ENCODE results near the gene S100A6.

The S100A6 gene

DNA sequence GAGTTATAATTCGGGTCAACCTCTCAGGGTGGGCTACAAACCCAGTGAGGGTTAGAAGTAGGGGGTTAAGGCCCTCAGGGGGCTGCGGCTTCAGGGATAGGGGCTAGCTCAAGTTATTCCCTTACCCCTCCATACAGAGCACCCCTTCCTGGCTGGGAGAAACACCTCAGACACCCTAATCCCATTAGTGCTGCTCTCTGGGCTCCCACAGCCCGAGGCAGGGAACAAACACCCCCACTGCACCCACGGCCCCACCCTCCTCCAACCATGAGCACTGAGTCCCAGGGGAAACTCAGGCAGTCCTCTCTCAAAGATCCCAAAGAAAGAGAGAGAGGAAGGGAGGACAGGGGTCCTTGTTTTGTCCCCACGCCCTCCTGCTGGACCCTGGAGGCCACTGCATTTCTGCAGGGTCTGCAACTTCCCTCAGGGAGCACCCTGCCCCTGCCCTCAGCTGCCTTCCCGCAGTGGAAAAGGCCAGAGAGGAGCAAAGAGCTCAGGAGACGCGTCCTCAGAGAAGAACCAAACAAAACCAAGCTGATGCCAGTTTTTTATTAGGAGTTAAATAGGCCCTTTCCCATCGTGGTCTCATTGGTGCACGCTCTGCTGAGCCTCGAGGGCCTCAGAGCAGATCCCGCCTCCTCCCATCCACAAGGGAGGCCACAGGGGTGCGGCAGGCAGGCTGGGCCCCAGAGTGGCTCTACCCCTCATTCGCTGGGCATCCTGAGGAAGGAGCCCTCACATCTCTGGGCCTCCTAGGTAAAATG is 11.2 kb upstream of the S100A6 start:
- no peak for DNase-seq

DNA sequence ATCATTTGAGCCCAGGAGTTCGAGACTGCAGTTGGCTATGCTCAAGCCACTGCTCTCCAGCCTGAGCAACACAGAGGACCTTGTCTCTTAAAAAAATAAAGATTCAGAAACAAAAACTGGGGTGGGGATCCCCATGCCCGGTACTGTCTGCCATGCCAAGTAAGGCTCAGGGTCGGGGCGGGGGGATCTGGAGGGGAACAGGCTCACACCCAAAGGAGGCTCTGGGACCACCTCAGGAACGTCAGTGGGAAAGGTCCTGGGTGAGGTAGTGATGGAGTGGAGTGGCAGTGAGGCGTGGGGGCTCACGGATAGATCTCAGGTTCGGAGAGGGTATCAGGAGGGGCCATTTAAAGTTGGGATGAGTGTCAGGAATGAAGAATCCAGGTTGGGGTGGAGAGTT is 10.6 kb upstream of the S100A6 start:
- DNase-seq = no peak

DNA sequence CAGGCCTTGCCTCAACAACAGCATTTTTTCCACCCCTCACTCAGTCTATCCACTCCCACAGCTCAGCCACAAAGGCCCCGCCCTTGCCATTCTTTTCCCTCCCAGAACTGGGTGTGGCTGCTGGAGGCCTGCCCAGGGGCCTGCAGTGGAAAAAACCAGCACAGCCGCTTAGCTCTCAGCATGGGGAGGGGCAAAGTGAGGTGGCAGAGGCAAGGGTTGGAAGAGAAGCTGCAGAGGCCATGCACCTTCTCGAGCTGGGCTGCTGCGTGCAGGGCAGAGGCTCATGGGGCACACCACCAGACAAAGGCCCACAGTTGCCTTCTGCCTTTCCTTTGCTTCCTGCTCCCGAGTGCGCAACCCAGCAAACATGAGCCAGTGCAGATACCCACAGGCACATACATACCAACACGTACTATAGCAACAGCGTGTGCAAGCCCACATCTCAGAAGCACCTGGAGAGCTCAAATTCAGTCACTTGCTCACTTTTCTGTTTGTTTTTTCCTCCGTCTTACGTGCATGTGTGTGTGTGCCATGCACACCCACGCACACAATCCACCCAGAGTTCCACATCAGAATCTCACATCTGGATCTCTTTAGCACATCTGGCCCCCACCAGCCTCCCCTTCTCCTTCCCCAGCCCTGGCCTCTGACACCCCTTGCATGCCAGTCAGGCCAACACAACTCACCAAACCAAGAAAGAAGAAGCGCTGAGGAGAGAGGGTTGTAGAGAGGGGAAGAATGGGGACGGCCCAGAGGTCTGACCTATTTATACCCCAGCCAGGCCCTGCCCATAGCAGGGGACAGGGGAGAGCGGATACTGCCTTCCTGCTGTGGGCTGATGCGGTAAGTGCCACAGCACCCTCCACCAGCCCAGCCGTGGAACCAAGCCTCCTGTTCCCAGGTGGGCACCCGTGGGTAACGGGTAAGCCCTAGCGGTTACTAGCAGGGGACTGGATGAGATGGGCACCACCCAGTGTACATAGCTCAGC is 9.6 kb upstream of the S100A6 start, which contains the start of gene S100A4:
S100A4 (minus strand) TSS at position 740 of the 989 bp plus-strand sequence. CDS start 1,012 bp downstream, outside the sequence.
- peak in 20 of 58 donors; percentile 9 to 63 (median 28) for DNase-seq

DNA sequence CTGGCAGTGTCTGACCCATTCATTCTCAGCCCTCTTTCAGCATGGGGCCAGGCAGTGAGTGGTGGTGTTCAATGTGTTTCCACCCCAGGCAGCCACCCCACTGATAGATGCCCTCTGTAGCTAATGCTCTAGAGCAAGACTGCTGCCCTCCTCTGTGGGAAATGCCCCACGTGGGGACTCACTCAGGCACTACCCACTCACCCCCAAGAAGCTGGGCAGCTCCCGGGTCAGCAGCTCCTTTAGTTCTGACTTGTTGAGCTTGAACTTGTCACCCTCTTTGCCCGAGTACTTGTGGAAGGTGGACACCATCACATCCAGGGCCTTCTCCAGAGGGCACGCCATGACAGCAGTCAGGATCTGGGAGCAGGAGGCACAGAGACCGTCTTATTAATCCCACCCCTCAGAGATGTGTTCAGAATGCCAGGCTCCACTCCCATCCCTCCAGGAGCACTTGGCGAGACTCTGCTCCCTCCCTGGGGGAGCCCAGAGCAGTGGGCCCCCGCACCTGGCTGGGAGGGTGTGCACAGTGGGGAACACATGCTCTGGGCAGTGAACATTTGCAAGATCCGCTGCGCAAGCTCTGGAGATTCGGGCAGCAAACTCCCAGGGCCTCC is 8.8 kb upstream of the S100A6 start:
- no peak for DNase-seq

DNA sequence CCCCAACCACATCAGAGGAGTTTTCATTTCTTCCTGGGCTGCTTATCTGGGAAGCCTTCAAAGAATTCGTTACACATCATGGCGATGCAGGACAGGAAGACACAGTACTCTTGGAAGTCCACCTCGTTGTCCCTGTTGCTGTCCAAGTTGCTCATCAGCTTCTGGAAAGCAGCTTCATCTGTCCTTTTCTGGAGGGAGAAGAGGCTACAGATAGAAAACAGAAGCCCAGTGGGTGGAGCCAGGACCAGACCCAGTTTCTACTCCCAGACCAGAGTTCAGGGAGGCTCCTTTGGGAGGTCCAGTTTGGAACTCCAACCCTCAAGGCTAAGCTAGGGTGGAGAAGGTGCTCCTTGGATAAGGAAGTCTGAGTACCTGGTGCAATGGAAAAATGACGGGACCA is 7.9 kb upstream of the S100A6 start:
- no peak for DNase-seq

DNA sequence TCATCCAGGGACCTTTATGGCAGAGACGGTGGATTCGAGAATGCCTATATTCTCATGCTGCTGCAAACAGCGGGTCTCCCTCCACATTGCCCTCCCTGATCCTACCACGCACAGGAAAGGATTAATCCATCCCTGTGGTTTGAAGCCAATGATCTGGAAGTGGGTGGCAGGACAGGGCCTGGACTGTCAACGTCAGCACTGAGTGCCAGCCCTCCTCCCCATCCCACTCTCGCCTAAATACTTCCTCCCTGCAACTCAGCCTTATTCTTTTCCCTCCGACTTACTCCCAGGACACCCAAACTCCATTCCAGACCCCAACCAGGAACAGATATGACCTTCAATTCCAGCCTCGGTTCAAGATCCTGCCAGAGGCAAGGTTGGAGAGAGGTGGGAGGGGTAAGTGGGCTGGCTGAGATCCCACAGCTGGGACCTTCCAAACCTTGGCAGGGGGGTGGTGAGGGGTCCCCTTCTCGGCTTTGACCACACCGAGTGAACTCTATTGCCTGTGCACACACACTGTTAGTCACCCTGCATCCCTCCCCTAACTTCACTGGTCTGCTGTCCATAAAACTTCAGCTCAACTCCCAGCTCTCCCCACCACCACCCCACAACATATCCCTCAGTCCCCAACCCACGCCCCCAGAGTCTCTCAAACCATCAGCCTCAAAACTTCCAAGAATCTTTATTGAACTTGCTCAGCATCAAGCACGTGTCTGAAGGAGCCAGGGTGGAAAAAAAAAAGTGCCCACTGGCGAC is 7.3 kb upstream of the S100A6 start:
- DNase-seq = no peak

DNA sequence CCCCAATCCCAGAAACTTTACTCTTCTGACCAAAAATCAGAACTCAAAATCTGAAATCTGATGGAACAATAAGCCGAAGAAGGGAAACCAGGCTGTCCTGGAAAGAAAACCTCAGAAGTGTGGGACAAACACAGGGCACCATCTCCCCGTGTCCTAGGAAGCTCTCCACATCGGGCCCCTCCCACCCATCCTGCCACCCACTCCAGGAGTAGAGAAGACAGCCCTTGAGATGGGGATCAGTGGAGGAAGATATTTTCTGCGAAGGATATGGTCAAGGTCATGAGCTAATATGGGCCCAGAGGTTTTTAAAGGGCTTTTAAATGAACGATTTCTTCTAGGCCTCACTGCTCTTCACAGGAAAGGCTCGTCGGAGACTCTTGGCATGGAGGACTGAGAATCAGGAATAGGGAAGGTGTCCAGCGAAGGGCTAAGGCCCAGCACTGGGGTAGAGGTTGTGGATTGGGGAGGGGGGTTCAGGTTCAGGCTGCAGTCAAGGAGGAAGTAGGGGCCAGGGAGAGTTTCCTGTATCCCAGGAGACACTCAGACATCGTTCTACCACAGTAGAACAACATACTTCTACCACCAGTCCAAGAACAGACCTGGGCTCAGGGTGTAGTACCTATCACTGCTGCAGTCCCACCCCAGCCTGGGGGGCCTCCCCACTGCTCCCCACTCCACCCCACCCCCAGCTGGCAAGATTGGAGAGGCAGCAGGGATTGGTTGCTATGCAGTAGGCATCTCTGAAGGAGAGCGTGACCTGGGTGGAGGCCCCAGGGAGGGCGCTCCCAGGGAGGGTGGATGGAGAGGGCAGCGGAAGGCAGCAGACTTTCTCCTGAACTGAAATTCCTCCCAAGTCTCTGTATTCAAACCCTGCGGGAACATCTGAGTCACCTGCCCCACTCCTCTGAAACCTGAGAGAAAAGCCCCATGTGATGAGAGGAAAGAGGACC is 6.1 kb upstream of the S100A6 start:
- DNase-seq = no peak

DNA sequence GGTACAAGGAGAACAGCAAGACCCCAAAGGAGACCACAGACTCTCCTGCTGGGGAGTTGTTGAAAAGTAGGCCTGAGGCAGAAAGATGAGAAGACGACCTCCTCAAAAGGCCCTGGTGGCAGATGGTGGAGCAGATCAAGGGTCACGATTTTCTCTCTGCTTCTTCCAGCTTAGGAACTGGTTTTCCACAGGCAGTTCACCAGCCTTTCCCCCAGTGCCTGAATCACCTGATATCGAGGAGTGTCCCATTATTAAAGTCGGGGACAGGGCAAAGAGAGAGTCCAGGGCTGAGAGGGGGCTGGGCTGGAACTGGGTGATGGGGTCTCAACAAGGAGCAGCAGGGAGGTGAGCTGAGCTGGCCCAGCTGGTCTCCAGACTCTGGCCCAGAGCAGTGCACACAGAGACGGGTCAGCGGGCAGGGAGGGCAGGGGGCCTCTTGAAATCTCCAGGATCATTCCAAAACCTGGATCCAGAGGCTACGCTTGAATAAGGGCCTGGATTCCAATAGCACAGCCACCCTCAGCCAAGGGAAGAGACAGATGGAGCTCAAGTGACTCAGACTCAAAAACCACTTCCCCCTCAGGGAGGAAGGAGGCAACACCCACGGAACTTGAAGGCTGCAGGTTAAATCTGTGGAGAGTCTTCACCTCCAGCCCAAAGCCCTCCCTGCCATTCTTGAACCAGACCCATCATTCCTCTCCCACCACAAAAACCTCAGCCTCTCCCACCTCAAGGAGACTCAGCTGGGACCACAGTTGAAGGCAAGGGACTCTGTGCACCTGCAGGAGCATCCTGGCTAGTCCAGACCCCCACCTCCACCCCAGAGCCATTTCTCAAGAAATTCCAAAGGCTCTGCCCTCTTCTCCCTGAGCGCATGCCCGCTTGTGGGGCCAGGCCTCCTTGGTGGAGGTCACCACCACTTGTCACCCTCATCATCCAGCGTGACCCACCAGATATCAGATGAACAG is 4.9 kb upstream of the S100A6 start, which contains the start of gene S100A5:
S100A5 (minus strand) TSS at position 541 of the 968 bp plus-strand sequence. CDS start 743 bp downstream, outside the sequence.
- DNase-seq = peak in 6 of 58 donors; percentile 10 to 62 (median 30)

DNA sequence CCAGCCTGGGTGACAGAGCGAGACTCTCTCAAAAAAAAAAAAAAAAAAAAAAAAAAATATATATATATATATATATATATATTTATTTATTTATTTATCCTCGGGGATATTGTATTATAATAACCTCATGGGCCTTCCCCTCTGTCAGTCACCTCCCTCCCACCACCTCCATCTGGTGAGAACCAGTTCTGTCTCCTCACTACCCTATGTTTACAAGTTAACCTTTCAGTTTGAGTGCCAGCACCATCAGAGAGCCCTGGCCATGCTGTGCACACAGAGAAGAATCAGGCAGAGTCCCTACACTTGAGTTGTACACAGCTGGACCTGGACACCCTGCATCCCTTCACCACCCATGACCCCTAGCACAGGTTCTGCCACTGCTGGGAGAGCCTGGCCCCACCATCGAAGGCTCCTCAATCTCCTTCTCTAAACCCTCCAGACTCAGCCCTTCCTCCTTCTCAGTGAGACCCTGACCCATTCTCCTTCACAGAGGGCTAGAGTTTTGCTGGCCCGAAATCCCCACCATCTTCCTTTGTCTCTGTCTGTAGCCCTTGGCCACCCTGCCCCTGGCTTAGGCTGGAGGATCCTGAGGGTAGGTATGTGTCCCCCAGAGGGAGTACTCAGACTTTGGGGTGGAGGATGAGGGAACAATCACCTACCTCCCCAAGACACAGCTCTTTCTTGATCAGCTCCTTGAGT is 3.8 kb upstream of the S100A6 start:
- DNase-seq = no peak

DNA sequence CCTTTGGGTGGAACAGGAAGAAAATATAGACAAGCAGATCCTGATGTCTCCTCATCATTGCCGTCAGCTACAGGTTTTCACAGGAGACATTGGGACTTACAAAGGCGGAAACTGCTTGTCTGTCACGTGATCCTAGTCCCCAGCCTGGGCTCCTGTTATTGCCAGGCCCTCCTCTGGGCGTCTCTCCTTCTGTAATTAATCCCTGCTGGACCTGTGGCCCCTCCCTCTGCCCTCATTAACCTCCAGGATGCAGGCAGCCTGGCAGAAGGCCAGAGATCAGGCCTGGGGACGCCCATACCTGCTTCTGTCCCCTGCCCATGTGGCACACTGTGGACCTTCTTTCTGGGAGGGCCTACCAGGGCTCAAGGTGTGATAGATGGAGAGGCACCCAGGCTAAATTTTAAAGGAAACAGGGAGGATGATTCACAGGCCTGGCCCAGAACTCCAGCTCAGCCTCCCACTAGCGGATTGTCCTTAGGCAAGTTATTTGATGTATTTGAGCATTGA is 2.6 kb upstream of the S100A6 start:
- DNase-seq = no peak

DNA sequence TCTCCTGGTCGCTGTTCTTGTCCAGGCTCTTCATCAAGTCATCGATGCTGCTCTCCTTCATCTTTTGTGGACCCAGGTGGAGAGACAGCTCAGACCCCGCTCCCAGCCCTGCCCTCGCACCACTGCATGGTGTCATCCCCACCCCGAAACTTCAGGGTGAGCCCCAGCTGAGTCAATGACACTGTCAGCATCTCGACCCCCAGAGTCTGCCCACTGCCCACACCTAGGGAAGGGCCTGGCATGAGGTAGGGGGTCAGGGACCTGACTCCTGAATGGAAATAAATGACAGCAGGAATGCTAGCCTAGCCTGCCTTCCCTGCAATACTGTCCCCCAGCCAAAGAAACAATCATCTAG is 1.6 kb upstream of the S100A6 start:
- DNase-seq = no peak

DNA sequence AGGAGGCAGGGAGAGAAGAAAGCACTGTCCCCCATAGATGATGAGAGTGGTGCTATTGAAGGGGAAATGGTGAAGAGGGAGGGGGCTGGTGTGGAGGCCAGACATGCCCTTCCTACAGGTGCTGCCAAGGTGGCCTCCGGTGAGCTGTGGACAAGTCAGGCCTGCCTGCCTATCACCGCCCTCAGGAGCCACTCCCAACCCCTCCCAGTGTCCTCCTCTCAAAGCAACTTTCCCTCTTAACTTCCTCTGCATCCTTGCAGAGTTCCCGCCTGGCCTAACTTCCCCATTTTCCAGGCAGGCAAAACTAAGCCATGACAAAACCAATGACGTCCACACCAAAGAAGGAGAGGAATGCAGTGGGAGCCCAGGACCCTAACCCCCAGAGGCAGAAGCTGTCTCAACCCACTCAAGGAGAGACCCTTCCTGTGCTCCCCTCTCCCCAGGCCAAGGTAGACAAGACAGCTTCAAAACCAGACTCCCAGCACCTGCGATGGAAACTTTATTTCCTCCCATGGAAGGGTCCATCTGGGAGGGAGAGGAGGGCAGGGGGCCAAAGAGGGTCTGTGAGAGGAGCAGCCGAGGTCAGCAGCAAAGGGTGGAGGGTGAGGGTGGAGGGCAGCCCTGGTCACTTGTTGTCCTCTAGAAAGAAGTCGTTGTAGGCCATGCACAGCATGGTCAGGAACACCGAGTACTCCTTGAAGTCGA is 1.0 kb upstream of the S100A6 start:
- DNase-seq = no peak

DNA sequence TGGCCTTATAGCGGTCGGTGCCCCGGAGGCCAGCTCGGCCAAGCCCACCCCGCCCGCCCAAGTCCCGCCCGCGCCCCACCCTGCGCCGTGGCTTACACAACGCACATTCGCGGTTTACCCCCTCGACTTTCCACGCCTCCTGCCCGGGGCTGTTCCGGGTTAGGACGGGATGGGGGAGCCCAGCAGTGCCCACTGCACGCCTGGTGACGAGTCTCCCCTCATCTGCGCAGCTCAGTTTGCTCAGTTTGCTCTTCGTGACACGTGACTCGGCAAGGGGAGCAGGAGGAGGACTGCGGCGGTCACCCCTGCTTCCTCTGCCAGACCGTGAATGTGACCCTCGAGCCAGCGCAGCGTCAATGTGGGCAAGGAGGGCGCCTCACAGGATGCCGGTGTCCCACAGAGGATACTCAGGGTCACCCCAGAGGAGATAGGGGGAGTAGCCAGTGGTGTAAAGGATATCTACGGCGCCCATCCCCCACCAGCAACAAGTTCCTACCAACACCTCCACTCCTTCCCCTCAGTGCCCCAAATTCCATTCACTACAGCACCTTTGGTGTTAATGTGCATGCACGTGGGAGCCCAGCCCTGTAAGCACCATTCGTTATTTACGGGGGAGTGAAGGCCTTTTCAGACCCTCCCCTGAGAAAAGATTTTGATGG is 350 bp upstream of the S100A6 start:
- DNase-seq = peak in 50 of 58 donors; percentile 11 to 76 (median 43)

DNA sequence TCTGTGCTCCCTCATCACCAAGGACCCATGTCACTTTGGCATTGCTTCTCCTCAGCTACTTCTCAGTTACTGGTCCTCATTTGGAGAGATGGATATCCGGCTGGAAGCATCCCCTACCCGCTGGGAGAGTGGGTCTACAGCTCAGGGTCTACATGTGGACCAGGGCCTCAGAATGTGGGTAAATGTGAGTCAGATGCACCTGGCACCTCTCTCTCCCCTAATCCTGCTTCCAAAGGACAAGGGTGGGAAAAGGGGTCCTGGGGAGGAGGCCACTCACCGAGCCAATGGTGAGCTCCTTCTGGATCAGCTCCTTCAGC is 908 bp downstream of the S100A6 start:
- no peak for DNase-seq

DNA sequence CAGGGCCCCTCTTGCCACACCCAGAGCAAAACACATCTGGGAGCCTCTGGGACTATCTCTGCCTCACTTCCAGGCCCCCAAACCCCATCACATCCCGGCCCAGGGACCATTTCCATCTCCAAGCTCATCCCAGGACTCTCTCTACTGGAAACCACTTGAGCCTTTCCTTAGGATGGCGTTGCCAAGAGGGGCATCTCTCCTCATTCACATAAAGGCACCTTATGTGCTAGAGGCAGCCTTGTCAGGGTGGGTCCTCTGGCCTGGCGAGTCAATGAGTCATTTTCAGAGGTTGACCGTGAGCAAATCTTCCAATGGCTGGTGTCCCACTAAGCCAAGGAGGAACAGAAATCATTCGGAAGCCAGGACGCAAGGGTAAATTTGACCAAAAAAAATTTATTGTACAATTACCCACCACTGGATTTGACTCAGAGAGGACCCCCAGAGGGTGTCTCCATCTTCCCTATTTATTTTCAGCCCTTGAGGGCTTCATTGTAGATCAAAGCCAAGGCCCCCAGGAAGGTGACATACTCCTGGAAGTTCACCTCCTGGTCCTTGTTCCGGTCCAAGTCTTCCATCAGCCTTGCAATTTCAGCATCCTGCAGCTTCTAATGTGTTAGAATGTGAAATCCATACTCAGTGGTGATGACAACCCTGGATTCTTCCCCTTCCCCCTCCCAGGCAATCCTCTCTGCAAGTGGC is 1.4 kb downstream of the S100A6 start:
- DNase-seq = no peak

DNA sequence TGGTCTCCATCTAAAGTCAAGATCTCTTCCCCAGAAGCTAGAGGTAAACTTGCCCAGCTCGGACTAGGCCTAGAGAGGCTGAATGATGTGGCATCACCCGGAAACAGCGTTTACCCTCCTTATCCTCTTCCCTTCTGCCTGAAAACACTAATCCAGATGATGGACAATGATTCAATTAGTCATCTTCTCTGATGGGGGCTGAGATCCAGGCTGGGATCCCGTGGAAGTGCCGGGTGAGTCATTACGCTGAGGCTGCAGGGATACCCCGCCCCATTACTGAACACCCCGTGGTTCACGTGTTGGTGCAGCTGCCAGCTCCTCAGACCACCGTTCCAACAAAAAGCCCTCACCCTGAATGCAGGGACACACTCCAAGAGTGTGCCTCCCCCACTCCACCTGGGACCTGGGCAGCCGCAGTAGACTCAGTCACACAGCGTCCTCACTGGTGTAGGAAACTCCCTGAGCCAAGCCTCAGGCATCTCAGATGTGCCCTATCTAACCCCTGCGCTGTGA is 2.0 kb downstream of the S100A6 start:
- peak in 10 of 58 donors; percentile 13 to 62 (median 28) for DNase-seq

Measured in anterior cingulate cortex (tissue), 58 donors.